ENCODE data around the gene CCDC127.
"Not testable (repeated sequence)": the region's sequence is repeated elsewhere in the genome, so short reads cannot be mapped to it uniquely, and the experiment has no call there.

The CCDC127 gene

DNA sequence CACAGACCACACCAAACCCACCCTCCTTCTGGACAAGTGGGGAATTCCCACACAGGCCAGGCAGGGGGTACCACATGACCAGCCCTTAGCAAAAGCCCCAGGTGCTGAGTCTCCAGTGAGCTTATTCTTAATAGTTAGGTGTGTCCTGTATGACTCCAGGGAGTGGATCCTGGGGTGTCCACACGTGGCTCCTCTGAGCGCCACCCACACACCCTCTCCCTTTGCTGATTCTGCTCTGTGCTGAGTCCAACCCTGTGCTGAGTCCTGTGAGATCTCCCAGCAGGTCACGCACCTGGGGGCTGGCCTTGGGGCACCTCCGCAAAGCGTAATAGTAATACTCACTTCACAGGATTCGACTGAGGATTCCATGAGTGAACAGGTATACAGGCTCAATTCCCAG lies 14.0 kb downstream of the CCDC127 start:
- no peak overlapping the region for H3K27ac Mint-ChIP-seq
- peaks cover 77% of the 10 kb centered on the region for H3K36me3 Mint-ChIP-seq (ENCODE audit: low read depth)
- no peak overlapping the region for H3K4me3 Mint-ChIP-seq
- intact Hi-C loops (cut with micrococcal nuclease): no loop called here
- H3K27me3 Mint-ChIP-seq: no peaks in the 10 kb centered on the region
- H3K4me1 Mint-ChIP-seq (ENCODE audit: low read depth): peaks cover 6% of the 10 kb centered on the region
- H3K9me3 Mint-ChIP-seq: no peaks in the 10 kb centered on the region

DNA sequence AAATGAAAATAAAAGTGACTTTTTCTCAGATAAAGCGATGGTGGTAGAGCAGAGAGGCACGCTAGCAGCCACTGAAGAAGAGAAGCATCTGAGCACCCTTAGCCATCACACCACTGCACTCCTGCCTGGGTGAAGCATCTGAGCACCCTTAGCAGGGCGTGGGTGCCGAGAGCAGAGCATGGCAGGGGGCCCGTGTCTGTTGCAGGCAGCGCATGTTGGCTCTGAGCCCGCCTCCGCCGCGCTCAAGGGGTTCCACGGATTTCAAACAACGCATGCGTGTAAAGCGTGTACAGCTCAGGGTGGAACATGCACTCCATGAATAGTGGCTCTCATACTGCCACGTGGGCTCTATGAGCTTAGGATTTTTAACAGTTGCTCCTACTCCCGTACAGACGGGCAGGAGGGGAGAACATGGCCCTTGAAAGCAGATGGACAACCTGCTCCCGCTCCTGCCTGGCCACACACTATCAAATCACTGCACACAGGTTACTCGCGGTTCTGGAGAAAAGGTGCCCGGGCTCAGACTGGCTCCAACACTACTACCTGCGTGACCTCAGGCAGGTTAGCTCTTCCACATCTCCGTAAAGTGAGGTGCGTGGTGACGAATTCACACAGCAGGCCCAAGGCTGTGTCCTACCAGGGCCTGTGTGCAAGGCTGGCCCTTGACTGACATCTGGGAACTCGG lies 14.6 kb downstream of the CCDC127 start:
- H3K36me3 Mint-ChIP-seq (ENCODE audit: low read depth): peaks cover 80% of the 10 kb centered on the region
- no peaks in the 10 kb centered on the region for H3K27me3 Mint-ChIP-seq
- H3K27ac Mint-ChIP-seq: no peak overlapping the region
- no peaks in the 10 kb centered on the region for H3K9me3 Mint-ChIP-seq
- intact Hi-C loops (cut with micrococcal nuclease): no loop called here
- no peak overlapping the region for H3K4me3 Mint-ChIP-seq
- H3K4me1 Mint-ChIP-seq (ENCODE audit: low read depth): no peaks in the 10 kb centered on the region

DNA sequence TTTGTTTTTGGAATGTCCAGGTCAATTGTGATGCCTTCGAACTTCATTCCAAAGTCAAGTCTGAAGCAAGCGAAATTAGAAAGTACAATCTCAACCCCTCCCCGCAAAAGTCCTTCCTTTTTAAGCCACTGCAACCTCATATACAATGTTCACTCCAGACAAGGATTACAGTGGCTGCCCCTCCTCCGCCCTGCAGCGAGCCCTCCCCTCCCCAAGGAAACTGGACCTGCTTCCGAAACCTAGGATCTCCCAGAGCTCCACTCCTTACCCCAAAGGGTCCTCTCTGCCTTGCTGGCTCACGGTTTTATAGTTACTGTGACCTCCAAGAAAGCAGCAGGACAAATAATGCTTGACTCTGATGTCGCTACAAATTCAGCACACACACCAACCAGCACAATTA lies 16.3 kb downstream of the CCDC127 start:
- H3K36me3 Mint-ChIP-seq (ENCODE audit: low read depth): peaks cover 63% of the 10 kb centered on the region
- no peak overlapping the region for H3K27ac Mint-ChIP-seq
- intact Hi-C loops (cut with micrococcal nuclease): no loop called here

DNA sequence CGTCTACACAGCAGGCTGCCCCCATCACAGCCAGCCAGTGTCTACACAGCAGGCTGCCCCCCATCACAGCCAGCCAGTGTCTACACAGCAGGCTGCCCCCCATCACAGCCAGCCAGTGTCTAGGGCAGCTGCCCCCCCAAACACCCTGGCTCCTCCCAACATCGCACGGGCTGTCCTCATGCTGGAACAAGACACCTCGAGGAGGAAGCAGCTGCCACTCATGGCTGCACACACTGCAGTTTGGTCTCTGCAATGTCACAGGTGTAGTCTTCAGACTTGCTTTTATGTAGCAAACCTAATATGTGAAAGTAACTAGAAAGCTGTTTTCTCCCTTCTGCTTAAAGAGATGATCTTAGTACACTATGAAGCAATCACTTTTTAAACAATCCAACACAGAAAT lies 17.0 kb downstream of the CCDC127 start:
- intact Hi-C loops (cut with micrococcal nuclease): no loop called here
- Mint-ChIP-seq H3K4me1 (ENCODE audit: low read depth) (no peaks in the 10 kb centered on the region), H3K4me3 (no peak overlapping the region), H3K9me3 (no peaks in the 10 kb centered on the region), H3K36me3 (ENCODE audit: low read depth) (peaks cover 56% of the 10 kb centered on the region), H3K27ac (no peak overlapping the region), H3K27me3 (no peaks in the 10 kb centered on the region)

More for the DNA sequence above, 16.3 kb downstream of the CCDC127 start:
- H3K9me3 Mint-ChIP-seq: no peaks in the 10 kb centered on the region
- no peaks in the 10 kb centered on the region for H3K27me3 Mint-ChIP-seq
- no peaks in the 10 kb centered on the region for H3K4me1 Mint-ChIP-seq (ENCODE audit: low read depth)
- H3K4me3 Mint-ChIP-seq: no peak overlapping the region

DNA sequence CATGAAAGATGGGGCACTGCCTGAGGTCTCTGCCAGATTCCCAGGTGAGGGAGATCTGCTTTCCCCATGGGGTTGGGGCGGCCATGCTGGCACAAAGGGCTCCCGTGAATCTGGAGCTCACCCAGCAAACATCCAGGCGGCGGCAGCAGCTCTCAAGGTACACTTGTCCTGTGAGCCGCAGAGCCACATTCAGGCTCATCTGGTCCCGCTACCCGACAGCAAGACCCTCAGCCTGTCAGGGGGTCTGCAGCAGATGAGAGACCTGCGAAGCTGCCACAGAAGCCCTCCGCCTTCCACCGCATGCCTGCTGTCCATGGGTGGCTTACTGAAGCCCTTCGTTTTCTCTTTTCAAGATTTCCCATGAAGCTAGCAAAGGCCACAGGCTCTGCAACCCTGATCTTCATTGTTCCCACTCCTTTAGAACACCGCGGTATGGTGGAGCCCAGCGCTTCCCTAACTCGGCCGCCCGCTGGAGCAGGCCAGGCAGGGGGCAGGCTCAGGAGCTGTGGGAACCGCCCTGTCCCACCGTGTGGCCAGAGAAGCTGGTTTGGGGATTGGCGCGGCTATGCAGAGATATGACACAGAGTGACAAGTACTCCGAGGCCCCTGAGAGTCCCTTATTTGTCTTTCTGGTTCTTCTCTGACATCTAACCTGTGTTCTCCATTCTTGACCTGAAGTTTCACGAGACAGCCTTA lies 17.9 kb downstream of the CCDC127 start:
- no peaks in the 10 kb centered on the region for H3K9me3 Mint-ChIP-seq
- no peak overlapping the region for H3K27ac Mint-ChIP-seq
- intact Hi-C loops (cut with micrococcal nuclease): no loop called here
- H3K27me3 Mint-ChIP-seq: peaks cover 2% of the 10 kb centered on the region
- H3K4me1 Mint-ChIP-seq (ENCODE audit: low read depth): no peaks in the 10 kb centered on the region
- H3K4me3 Mint-ChIP-seq: no peak overlapping the region
- peaks cover 47% of the 10 kb centered on the region for H3K36me3 Mint-ChIP-seq (ENCODE audit: low read depth)

DNA sequence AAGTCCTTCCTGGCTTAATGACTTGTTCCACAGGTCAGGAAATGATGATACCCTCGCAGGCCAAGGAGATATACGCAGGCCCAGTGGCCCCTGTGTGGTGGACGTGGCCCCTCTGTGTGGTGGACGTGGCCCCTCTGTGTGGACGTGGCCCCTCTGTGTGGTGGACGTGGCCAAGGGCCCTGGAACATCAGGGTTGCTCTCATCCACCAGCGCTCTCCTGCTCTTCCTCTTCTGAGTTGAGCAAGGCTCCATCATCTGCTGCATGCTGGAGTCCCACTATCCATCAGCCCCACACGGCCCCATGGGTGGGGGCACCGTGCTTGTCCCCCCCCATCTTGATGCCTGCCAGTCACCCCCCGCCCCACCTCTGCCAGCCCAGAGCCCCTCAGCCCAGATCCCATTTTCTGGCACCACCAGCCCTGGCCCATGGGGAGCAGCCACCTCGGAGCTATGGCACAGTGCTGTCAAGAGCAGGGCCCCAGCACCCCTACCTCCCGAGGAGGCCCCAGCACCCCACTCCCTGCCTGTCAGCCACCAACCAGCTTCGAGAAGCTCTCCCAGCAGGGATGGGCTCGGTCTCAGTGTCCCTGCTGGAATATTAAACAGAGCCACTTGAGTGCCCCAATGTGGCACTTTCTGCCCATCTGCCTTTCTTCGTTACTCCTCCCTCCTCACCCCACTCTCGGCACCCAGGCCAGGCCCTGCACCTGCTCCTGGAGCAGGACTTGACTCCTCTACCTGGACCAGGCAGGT lies 18.6 kb downstream of the CCDC127 start:
- Mint-ChIP-seq H3K36me3 (ENCODE audit: low read depth) (peaks cover 40% of the 10 kb centered on the region), H3K9me3 (no peaks in the 10 kb centered on the region), H3K4me3 (no peak overlapping the region), H3K27me3 (peaks cover 2% of the 10 kb centered on the region), H3K4me1 (ENCODE audit: low read depth) (no peaks in the 10 kb centered on the region), H3K27ac (no peak overlapping the region)
- intact Hi-C loops (cut with micrococcal nuclease): no loop called here

DNA sequence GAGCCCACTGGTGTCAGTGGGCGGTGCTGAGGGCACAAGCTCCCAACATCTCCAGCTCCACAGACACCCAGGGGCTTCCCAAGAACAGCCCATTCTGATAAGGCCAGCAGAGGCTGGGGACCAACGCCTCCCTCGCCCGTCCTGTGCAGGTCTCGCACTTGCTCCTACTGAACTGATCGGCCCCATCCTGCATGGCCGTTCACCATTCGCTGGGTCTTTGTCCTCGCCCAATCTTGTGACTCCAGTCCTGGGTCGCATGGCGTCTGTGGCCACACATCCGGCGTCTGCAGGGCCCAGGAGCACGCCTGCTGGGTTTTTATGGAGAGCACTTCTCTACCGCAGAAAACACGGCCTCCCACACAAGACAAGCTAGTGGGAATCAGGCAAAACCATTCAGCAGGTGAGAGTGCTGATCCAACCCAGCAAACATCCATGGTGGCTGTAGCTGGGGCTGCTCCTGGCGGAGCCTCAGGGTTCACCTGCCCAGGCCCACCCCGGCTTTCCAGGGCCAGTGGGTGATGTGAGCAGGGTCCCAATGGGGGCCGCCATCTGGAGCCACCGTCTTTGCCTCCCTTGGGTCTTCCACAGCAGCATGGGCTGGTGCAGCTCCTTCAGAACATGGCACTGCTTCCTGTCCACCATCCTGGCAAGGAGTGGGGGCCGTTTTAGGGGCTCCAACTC lies 19.3 kb downstream of the CCDC127 start:
- intact Hi-C loops (cut with micrococcal nuclease): no loop called here
- no peaks in the 10 kb centered on the region for H3K9me3 Mint-ChIP-seq
- H3K27ac Mint-ChIP-seq: no peak overlapping the region
- peaks cover 32% of the 10 kb centered on the region for H3K36me3 Mint-ChIP-seq (ENCODE audit: low read depth)
- H3K4me3 Mint-ChIP-seq: no peak overlapping the region
- peaks cover 2% of the 10 kb centered on the region for H3K27me3 Mint-ChIP-seq
- no peaks in the 10 kb centered on the region for H3K4me1 Mint-ChIP-seq (ENCODE audit: low read depth)

DNA sequence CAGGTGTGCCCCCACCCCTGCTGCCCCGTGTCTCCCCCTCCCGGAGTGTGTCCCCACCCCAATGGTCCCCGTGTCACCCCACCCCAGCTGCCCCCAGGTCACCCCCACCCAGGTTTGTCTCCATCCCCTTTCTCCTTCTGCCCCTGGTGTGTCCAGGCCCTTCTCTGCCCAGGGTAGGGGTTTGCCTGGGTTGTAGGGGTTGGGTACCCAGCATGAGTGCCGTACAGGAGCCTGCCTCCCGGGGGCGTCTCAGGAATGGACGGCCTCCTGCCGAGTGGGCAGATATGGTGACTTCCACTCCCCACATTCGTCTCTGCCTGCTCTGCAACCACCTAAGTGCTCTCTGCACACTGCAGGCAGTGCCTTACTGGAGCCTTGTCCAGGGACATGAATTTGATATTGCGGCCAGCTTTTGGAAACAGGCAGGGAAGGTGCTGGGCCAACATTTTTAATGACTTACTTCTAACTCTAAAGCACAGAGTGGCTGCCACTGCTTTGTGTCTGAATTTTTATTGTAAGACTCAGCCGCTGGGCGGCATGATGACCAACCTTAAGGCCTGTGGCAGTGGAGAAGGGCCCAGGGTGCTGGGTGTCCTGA lies 20.0 kb downstream of the CCDC127 start:
- H3K27ac Mint-ChIP-seq: no peak overlapping the region
- intact Hi-C loops (cut with micrococcal nuclease): no loop called here

DNA sequence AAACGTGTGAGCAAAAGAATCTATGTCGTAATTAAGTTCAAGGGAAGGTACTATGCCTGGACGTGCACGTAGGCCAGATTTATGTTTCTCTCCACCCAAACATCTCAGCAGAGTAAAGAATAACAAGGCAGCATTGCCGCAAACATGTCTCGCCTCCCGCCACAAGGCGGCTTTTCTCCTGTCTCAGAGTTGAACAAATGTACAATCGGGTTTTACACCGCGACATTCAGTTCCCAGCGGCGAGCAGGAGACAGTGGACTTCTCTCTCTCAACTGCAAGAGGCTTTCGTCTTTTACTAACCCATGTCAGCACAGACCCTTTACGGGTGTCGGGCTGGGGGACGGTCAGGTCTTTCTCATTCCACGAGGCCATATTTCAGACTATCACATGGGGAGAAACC lies 20.9 kb downstream of the CCDC127 start:
- intact Hi-C loops (cut with micrococcal nuclease); H3K4me1 Mint-ChIP-seq (ENCODE audit: low read depth); H3K27ac Mint-ChIP-seq; H3K9me3 Mint-ChIP-seq; H3K4me3 Mint-ChIP-seq: not testable (repeated sequence)
- Mint-ChIP-seq H3K27me3 (peaks cover 11% of the 10 kb centered on the region), H3K36me3 (ENCODE audit: low read depth) (peaks cover 16% of the 10 kb centered on the region)

More for the DNA sequence above, 20.0 kb downstream of the CCDC127 start:
- Mint-ChIP-seq H3K27me3 (peaks cover 2% of the 10 kb centered on the region), H3K9me3 (no peaks in the 10 kb centered on the region), H3K4me3 (no peak overlapping the region), H3K36me3 (ENCODE audit: low read depth) (peaks cover 26% of the 10 kb centered on the region), H3K4me1 (ENCODE audit: low read depth) (no peaks in the 10 kb centered on the region)

DNA sequence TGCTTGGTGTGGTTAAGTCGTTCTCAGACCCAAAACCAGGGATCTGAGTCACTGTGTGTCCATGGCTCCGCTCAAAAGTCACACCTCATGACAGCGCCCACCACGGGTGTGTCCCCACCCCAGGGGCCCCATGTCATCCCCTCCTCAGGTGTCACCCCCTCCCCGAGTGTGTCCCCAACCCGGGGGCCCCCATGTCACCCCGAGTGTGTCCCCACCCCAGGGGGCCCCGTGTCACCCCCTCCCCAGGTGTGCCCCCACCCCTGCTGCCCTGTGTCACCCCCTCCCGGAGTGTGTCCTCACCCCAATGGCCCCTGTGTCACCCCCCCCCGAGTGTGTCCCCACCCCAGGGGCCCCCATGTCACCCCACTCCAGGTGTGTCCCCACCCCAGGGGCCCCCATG lies 21.6 kb downstream of the CCDC127 start:
- Mint-ChIP-seq H3K4me1 (ENCODE audit: low read depth) (no peaks in the 10 kb centered on the region), H3K9me3 (no peaks in the 10 kb centered on the region), H3K27me3 (peaks cover 16% of the 10 kb centered on the region), H3K27ac (no peak overlapping the region), H3K4me3 (no peak overlapping the region), H3K36me3 (ENCODE audit: low read depth) (peaks cover 13% of the 10 kb centered on the region)
- intact Hi-C loops (cut with micrococcal nuclease): no loop called here

DNA sequence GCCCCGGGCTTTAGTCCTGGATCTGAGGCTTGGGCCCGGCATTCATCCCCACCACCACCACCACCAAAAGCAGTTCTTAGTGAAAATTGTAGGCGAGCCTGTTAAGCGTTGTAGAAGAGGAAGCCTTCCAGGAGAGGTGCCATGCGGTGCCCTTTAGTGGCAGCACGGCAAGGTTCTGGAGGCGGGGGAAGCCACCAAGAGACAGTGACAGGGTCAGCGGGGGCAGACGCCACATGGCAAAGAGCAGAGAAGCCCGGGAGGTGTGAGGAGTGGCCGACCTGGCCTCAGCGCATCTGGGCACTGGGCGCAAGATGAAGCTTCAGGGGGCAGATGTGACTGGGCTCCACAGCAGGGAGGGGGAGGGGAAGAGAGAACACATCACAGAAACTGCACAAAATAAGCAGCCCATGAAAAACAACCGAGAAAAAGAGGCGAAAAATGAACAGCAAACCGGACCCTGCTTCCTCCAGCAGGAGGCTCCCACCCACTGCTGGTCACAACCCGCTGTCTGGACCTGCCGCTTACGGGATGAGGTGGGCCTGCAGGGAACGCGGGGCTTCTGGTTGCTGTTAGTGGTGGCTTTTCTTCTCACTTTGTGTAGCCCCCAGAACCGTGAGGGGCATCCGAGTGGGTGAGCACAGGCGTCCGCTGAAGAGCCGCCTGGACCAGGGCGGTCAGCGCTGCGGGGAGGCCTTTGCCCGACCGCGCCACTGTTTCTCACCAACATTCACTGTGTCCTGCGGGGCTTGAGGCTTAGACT lies 22.4 kb downstream of the CCDC127 start:
- H3K9me3 Mint-ChIP-seq: no peaks in the 10 kb centered on the region
- no peaks in the 10 kb centered on the region for H3K4me1 Mint-ChIP-seq (ENCODE audit: low read depth)
- H3K4me3 Mint-ChIP-seq: no peak overlapping the region
- H3K36me3 Mint-ChIP-seq (ENCODE audit: low read depth): peaks cover 13% of the 10 kb centered on the region
- no peak overlapping the region for H3K27ac Mint-ChIP-seq
- H3K27me3 Mint-ChIP-seq: peaks cover 24% of the 10 kb centered on the region
- intact Hi-C loops (cut with micrococcal nuclease): no loop called here

DNA sequence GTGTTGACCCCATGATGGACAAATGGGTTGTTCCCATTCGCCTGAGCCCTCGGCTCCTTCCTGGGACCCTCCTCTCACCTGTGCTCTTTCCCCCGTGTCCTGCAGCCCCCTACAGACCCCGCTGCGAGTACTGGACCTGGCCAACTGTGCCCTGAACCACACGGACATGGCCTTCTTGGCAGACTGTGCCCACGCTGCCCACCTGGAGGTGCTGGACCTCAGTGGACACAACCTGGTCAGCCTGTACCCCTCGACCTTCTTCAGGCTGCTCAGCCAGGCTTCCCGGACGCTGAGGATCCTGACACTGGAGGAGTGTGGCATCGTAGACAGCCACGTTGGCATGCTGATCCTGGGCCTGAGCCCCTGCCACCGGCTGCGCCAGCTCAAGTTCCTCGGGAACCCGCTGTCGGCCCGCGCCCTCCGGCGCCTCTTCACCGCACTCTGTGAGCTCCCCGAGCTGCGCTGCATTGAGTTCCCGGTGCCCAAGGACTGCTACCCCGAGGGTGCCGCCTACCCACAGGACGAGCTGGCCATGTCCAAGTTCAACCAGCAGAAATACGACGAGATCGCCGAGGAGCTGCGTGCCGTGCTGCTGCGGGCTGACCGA lies 23.2 kb downstream of the CCDC127 start:
- intact Hi-C loops (cut with micrococcal nuclease): no loop called here
- peaks cover 13% of the 10 kb centered on the region for H3K36me3 Mint-ChIP-seq (ENCODE audit: low read depth)

DNA sequence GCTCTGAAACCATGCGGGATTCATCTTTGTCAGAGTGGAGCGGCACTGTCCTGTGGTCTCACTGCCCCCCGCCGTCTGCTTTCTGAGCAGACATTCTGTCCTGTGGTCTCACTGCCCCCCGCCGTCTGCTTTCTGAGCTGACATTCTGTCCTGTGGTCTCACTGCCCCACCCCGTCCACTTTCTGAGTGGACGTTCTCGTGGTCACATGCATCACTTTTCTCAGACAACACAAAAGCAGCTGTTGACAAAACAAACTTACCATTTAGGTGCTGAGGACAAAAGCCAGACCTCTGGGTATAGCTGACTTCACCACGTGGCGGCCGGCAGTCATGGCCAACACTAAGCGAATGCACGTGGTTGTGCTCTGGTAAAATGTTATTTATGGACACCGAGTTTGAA lies 23.9 kb downstream of the CCDC127 start:
- intact Hi-C loops (cut with micrococcal nuclease): no loop called here
- H3K27ac Mint-ChIP-seq: no peak overlapping the region
- H3K36me3 Mint-ChIP-seq (ENCODE audit: low read depth): peaks cover 6% of the 10 kb centered on the region

More for the DNA sequence above, 23.2 kb downstream of the CCDC127 start:
- Mint-ChIP-seq H3K27me3 (peaks cover 31% of the 10 kb centered on the region), H3K27ac (no peak overlapping the region), H3K9me3 (no peaks in the 10 kb centered on the region), H3K4me1 (ENCODE audit: low read depth) (no peaks in the 10 kb centered on the region), H3K4me3 (no peak overlapping the region)

More for the DNA sequence above, 23.9 kb downstream of the CCDC127 start:
- H3K9me3 Mint-ChIP-seq: no peaks in the 10 kb centered on the region
- H3K27me3 Mint-ChIP-seq: peaks cover 35% of the 10 kb centered on the region
- H3K4me1 Mint-ChIP-seq (ENCODE audit: low read depth): no peaks in the 10 kb centered on the region
- no peak overlapping the region for H3K4me3 Mint-ChIP-seq

Data from dendritic cell treated with granulocyte-macrophage colony-stimulating factor and Interleukin-4, amounts not matched to agents 40 ng/mL and 50 ng/mL, for 4 days (primary cell).